HG02798 (cell line): ENCODE data around the gene KIF17.

Source experiments
- ATAC-seq: cut with Tn5 transposase; IDR thresholded peaks from one replicate; pipeline ENCODE4 v1.9.1; 2021; ENCODE audit warnings: mild to moderate bottlenecking; ENCODE audit not compliant: unreplicated experiment, poor library complexity

KIF17 gene

DNA sequence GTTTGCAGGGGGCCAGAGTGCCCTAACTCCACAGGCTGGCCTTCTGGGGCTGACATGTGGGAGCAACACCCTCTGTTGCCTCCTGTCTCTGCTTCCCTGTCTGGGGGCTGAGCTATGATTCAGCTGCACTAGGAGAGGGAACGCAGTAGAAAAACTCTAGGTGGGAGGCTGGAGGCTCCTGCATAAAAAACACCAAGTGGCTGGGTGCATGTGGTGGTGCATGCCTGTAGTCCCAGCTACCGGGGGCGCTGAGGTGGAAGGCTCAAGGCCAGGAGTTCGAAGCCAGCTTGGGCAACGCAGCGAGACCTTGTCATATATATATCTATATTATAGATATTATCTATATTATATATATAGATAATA is 5.6 kb downstream of the KIF17 start:
- no peak for ATAC-seq

DNA sequence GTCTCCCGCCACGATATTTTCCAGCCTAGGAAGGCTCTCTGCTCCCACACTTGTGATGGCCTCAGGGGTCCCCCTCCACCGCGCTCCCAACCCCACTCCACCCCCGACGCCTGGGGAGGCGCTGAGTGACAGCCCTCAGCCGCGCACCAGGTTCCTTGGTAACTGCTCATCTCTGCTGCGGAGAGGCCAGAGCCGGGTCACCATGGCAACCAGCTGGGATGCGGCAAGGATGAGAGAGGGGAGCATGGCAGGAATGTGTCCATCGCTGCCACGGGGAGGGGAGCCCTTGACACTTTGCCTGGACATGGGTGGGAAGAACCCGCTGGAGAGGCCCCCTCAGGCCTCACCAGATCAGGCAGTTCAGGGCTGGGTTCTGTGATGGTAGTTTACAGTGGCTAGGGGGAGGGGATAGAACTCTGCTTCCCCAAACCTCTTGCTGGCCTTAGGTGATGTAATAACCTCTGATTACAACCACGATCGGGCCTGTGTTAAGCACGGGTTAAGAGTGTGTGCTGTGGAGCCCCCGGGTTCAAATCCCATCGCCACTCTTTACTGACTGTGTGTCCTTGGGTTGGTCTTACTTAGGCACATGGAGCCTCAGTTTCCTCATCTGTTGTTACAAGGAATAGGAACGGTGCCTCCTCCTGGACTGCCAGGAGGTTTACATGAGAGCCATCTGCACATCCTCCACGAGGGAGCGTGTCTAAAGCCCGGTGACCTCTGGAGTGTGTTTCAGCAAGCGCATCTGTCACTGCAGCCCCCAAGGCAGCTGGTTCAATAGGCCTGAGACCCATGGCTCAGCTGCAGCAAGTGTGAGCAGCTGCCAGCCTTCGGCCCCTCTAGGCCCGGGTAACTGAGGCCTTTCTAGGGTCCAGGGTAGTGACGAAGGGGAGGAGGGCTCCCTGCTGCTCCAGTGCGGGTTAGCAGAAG is 6.3 kb downstream of the KIF17 start:
- ATAC-seq = no peak

DNA sequence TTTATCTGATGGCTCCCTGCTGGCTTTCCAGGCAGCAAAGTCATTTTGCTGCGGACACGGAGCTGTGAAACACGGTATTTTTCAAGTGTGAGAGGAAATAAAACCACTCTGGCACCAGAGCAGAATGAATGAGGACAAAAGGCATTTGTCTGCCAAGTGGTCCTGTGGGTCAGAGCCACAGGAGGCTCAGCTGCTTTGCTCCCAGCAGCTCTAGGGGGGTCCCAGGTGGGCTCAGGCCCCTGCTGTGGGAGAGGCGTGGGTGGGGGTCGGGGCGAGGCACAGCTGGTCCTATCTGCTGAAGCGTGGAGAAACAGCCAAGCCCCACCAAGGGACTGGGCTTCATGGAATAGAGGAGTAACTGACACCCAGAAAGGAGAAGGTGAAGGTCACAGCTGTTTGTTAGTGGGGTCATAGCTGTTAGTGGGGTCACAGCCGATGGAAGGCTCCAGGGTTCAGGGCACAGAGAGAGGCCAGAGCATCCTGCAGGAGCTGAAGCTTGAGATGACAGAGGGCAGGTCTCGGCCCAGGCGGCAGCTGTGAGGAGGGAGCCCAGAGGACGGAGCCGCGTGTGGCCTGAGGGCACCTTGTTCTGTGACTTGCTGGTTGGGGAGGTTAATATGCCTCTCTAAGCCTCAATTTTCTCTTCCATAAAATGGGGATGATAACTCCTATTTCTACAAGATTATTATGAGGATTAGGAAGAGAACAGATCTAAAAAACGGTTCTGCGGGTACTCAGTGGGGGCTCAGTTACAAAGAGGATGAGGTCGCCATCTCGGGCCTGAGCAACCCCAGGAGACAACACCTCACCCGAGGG is 7.1 kb downstream of the KIF17 start:
- no peak for ATAC-seq

DNA sequence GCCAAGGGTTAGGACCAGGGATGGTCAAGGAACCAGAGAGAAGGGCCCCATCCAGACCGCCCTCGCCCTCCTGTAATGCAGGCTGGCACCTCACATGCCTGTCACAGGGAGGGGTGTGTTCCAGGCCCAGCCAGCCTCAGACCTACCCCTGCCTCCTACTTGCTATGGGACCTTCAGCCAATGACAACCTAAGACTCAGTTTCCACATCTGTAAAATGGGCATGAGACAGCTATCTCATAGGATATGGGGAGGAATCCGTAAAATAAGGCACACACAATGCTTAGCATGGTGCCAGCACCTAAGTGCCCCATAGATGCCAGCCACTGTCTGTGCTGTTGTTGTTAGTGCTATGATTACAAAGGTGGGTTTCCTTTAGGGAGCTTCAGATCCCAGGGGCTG is 7.9 kb downstream of the KIF17 start:
- ATAC-seq = no peak

DNA sequence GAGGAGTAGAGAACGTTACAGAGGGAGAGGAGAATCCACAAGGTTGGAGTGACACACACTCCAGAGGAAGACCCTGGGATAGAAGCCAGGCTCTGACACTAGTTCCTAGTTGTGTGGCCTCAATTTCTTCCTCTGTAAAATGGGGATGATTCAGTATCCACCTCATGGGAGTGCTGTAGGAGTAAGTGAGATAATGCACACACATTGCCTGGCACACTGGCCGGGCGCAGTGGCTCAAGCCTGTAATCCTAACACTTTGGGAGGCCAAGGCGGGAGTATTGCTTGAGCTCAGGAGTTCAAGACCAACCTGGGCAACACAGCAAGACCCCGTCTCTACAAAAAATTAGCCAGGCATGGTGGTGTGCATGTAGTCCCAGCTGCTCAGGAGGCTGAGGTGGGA is 8.9 kb downstream of the KIF17 start:
- no peak for ATAC-seq

DNA sequence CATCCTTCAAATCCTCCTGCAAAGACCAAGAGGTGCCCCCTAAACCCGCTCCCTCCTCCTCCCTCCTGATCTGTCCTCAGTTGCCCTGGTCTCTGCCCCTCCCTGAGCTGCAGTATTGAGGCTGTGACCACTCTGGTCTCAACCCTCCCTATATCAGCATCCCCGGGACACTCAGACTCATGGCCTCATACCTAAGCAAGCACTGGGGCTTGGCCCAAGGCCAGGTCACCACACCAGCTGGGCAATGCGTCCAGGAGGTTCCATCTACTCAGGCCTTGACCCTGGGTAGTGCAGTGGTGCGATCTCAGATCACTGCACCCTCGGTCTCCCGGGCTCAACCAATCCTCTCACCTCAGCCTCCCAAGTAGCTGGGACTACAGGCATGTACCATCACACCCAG is 9.8 kb downstream of the KIF17 start:
- no peak for ATAC-seq

DNA sequence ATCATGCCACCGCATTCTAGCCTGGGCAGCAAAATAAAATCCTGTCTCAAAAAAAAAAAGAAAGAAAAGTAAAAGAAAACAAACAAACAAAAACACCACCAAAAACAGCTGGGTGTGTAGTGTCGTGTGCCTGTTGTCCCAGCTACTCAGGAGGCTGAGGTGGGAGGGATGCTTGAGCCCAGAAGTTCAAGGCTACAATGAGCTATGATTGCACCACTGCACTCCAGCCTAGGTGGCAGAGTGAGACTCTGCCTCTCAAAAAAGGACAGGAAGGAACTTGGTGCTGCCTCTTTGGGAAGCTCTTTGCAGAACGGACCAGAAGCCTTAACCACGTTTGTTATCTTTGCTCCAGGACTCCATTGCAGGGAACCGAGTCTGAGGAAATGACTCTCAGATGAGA is 11.0 kb downstream of the KIF17 start:
- ATAC-seq = no peak

DNA sequence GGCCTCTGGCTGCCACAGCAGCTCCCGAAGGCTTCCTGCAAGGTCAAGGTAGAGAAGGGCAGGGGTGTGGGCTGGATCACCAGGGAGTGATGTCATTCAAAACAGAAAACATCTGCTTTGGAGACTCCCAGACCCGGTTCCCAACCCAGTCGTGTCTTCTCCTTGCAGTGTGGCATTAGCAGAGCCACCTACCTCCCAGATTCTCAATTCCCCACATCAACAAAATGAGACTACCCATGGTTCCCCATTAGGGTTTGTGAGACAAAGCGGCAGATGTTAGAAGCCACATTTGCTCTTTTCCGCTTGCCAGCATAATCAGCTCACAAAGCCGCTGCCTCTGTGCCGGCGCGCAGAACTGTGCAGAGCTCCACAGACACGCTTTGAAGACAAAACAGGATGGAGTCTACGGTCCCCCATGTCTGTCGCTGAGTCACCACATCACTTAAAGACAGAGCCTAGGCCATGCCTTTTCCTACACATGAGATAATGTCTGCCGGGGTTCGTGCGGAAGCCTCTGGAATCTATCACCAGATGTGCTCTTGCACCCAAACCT is 12.5 kb downstream of the KIF17 start:
- no peak for ATAC-seq

DNA sequence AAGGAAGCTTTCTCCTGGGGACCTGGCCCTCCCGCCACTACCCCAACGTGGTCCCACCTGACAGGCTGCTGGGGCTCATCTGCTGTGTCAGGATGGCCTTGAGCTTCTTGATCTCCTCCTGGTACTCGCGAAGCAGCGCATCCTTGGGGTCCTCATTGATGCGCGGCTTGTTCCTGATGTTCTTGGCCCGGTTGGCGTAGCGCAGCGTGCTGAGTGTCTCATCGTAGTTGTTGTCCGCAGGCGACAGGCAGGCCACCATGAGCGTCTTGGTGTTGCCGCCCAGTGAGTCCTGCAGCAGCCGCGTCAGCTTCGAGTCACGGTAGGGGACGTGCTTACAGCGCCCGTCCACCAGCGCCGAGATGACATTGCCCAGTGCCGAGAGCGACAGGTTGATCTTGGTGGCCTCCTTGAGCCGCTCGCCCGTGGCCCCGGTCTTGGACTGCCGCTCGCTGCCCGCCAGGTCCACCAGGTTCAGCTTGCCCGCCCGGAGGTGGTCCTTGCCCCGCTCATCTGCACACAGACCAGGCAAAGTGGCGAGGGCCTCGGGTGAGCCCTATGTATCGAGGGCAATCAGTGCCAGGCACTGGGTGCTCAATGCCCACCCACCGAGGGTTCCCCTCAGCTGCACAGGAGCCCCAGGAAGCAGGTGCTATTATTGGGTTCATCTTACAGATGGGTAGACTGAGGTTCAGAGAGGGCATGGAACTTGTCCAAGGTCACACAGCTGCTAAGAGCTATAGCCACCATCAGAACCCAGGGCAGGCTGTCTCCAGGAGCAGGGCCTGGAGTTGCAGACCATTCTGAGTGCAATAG is 13.2 kb downstream of the KIF17 start:
- no peak for ATAC-seq

DNA sequence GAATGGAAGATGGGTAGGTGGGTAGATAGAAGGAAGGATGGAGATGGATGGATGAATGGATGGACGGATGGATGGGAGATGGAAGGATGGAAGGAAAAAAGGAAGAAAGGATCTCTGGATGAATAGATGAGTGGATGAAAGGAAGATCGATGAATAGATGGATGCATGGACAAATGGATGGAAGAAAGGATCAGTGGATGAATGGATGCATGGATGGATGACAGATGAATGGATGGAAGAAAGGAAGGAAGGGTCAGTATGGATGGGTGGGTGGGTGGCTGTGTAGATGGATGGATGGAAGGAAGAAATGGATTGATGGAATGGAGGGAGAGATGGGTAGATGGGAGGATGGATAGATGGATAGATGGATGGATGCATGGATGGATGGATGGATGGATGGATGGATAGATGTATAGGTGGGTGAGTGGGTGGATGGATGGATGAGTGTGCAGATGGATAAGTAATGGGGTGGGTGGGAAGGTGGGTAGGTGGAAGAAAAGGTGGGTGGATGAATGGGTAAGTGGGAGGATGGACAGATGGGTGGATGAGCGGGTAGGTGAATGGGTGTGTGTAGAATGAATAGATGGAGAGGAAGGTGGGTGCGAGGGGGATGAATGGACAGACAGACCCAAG is 14.6 kb downstream of the KIF17 start:
- ATAC-seq = no peak

DNA sequence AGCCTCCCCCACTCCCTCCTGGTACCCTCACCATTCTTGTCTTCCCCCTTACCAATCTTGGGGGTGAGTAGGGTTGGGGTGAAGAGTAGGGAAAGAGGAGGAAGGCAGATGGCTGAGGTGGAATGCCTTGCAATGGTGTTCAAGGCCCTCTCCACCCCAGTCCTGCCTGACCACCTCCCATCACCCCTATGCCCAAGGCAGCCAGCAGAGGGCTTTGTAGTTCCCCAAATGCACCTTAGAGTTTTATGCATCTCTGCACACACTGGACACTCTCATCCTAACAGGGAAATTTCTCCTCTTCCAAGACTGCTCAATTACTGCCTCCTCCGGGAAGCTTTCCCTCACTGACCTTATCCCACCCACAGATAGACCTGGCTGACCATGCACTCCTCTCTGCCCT is 15.4 kb downstream of the KIF17 start:
- ATAC-seq = no peak

DNA sequence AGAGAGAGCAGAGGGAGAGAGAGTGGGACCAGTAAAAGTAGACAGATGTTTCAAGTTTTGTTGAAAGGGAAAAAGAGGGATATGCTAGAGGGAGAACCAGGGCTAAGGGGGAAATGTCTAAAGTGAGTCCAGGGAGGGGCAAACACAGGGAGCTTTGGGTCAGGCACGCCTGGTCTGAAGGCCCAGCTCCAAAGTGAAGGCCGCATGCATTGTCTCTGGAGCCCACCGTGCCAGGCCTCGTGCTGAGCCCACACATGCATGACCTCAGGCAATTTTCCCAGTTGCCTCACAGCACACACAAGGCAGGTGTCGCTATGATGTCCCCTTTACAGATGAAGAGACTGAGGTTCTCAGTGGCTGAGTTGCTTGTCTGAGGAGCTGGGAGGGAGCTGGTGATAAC is 16.0 kb downstream of the KIF17 start:
- no peak for ATAC-seq

DNA sequence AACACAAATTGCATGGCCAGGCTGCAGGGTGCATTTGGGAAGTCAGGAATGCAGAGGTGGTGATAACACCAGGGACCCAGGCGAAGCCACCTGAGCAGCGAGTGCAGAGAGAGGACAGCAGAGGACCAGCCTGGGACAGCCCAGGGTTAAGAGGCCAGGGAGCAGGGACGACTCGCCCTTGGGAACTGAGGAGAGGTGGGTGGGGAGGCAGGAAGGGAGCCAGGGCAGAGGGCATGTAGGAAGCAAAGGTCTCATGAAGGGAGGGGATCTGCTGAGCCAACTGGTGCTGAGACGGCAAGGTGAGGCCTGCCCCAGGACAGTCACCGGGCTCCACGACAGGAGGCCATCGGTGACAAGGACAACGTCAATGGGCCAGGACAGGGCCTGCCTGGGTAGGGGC is 16.4 kb downstream of the KIF17 start:
- ATAC-seq = no peak

DNA sequence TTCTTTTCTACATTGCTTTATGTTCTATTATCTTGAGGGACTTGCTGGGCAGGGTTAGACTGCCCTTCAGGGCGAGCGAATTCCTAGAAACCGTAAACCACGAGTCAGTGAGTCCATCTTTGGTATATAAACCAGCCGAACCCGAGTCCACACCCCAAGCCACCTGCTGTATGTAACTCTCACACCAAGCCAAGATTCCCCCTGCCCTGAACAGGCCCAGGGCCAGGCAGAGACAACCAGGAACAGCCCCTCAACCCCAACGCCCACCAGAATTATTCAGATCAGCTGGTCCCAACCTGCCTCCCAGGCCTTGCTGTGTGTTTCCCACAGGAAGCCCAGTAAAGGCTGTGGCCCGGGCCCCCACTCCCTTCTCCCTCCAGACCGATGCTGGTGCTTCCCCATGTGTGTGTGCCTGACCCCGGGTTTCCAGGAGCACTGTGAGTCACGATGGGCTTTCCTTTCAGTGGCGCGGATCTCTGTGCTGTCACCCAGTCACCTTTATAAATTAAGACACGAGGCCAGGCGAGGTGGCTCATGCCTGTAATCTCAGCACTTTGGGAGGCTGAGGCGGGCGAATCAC is 17.1 kb downstream of the KIF17 start:
- ATAC-seq = no peak

DNA sequence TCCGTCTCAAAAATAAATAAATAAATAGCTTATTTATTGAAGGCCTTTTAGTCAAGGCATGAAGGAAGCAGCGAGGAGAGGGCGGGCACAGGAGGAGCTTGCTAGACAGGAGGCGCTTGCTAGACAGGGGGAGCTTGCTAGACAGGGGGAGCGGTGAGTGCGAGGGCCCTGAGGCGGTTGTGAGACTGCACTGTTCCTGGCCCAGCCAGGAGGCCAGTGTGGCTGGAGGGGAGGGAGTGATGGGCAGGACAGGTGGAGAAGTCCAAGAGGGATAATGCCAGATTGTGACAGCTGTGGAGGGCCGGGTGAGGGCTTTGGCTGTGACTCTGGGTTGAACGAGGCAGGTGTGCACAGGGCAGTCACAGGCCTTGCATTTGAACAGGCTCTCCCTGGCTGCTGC is 18.2 kb downstream of the KIF17 start:
- no peak for ATAC-seq

DNA sequence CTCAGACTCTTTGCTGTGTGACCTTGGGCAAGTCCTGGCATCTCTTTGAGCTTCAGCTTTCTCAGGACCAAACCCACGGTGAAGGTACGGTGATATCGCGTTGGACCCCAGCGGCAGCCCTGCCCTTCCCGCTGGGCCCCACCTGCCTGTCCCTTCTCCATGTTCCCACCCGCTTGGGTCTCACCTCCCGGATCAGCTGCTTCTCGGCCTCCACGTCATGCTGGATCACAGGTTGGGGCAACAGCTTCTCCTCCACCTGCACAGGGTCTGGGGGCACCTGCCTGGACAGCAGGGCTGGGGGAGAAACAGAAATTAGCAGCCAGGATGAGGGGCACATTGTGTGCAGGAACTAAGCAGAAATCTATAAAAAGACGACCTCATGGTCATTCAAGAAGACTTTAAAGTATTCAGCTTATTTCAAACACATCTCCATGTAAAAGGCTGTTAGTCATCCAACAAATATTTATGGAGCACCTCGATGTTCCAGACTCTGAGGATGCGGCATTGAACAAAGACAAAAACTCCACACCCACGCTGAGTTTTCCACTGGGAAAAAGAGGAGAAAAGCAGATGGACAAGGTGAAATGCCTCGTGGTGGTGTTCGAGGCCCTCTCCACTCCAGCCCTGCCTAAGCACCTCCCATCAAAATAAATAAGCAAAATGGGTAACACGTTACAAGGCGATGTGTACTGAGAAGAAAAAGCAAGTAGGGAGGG is 19.5 kb downstream of the KIF17 start:
- ATAC-seq = no peak

DNA sequence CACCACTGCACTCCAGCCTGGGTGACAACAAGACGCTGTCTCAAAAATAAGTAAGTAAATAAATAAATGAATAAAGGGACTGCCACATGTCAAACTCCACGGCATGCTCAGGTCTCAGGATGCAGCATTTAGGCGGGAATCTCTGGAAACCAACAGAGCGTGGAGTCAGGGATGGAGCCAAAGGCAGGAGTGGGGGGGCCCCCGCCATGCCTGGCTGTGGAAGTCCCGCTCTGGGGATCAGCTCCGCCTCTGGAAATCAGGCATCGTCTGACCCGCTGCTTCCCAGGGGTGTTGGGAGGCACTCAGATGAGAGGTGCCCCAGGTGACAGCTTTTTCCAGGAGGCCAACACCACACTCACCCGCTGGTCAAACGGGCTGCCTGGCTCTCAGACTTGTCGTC is 20.2 kb downstream of the KIF17 start:
- ATAC-seq = no peak

DNA sequence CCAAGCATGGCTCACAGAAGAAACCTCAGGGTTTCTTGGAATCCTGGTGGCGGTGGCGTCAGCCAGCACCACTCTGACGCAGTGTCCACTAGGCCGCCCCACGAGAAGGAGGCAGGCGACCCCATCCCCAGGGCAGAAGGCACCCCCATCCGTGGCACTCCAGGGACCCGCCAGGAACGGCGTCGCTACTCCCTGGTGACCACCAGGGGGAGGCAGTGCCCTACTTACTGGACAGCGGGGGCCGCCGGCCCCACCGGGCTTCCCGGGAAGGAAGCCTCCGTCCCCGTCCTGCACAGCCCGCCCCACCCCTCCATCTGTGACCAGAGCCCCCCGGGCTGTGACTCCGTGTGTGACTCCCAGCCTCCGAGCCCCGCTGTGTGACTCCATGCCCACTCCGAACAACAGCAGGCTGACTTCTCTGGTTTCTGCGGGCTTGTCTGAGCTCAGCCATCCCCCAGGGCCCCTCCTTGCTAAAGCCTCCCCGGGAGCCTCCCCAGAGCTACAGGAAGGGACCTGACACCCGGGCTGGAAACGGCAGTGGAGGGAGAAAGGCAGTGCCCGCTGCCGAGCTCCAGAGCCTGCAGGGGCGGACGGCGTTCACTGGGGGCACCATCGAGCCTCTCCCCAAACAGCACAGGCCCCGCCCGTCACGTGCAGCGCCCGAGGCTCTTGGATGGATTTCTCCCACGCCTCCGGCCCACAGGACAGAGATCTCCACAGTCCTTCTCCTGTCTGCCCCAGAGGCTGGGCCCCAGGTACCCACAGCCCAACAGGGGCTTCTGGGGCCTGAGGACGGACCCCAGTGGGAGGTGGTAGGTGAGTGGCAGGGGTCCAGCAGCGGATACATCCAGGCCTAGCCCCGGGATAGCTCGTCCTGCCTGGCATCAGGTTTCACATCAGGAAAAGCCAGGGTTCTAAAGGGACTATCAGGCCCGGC is 21.1 kb downstream of the KIF17 start:
- peak; percentile 68 for ATAC-seq
